Mucosa of stomach (tissue), 1 donor: ENCODE measurements around the gene ADAMTS17.

Experiments
- H3K27me3 ChIP-seq: one replicate; pipeline ENCODE4 v1.7.0; 2013; ENCODE audit warnings: mild to moderate bottlenecking, low read length; ENCODE audit not compliant: control insufficient read depth, insufficient read depth
- H3K36me3 ChIP-seq: one replicate; pipeline ENCODE4 v1.7.0; 2013; ENCODE audit warnings: low read length; ENCODE audit not compliant: control insufficient read depth, insufficient read depth
- H3K4me1 ChIP-seq: one replicate; pipeline ENCODE4 v1.7.0; 2013; ENCODE audit warnings: mild to moderate bottlenecking, low read length; ENCODE audit not compliant: control insufficient read depth, insufficient read depth
- H3K4me3 ChIP-seq: one replicate; pipeline ENCODE4 v1.7.0; 2013; ENCODE audit warnings: low read length
- H3K9ac ChIP-seq: one replicate; pipeline ENCODE4 v1.7.0; 2013; ENCODE audit warnings: mild to moderate bottlenecking, low read length, moderate library complexity
- H3K9me3 ChIP-seq: one replicate; pipeline ENCODE4 v1.7.0; 2013; ENCODE audit warnings: mild to moderate bottlenecking, low read length, moderate library complexity; ENCODE audit not compliant: control insufficient read depth
- donor health status: Pancreatic carcinoma.

The ADAMTS17 gene

DNA sequence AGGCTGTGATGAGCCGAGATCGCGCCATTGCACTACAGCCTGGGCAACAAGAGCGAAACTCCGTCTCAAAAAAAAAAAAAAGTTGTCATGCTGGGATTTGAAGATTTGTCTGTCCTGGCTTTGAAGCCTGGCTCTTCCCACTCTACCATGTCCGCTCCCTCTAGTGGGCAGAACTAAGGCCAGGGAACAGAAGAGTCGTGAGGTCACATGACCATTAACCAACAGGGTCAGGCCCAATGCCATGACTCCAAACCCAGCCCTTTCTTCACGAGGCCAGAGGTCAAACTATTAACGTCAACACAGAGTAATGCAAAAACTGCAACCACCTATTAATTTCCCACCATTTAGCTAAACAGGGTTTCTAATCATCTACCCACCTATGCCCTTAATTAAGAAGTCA, 212.1 kb downstream of the ADAMTS17 start:
- H3K4me3 ChIP-seq = no peak overlapping the region
- H3K27me3 ChIP-seq = no peaks in the 10 kb centered on the region
- H3K9ac ChIP-seq = no peak overlapping the region
- no peaks in the 10 kb centered on the region for H3K9me3 ChIP-seq
- H3K36me3 ChIP-seq = no peaks in the 10 kb centered on the region
- H3K4me1 ChIP-seq = no peaks in the 10 kb centered on the region

GRCh38 chr15:100125401-100126191, 216.2 kb downstream of the ADAMTS17 start:
- Histone ChIP-seq H3K9me3 (no peaks in the 10 kb centered on the region), H3K27me3 (no peaks in the 10 kb centered on the region), H3K9ac (no peak overlapping the region), H3K4me3 (no peak overlapping the region), H3K4me1 (no peaks in the 10 kb centered on the region), H3K36me3 (no peaks in the 10 kb centered on the region)

GRCh38 chr15:100124936-100125335, 216.8 kb downstream of the ADAMTS17 start:
- H3K9me3 ChIP-seq = no peaks in the 10 kb centered on the region
- H3K27me3 ChIP-seq = no peaks in the 10 kb centered on the region
- H3K4me1 ChIP-seq = no peaks in the 10 kb centered on the region
- H3K4me3 ChIP-seq = no peak overlapping the region
- H3K9ac ChIP-seq = no peak overlapping the region
- no peaks in the 10 kb centered on the region for H3K36me3 ChIP-seq

DNA sequence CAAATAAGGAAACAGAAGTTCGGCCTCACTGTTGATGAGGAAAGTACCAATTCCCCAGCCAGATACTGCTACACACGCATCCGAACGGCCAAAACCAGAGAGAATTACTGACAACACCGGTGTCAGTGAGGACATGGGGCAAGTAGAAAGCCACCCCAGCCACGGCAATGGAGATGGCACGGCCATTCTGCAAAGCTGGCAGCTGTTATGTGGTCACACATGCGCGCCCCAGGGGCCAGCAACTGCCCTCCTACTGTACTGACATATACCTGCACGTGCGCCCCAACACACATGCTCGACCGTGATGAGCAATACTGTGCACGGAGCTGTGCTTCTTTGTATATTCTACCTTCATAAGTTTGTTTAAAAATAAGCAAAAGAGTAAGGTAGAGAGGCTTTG, 217.4 kb downstream of the ADAMTS17 start:
- H3K9ac ChIP-seq = no peak overlapping the region
- H3K4me3 ChIP-seq = no peak overlapping the region
- no peaks in the 10 kb centered on the region for H3K4me1 ChIP-seq
- H3K36me3 ChIP-seq = no peaks in the 10 kb centered on the region
- no peaks in the 10 kb centered on the region for H3K27me3 ChIP-seq
- H3K9me3 ChIP-seq = no peaks in the 10 kb centered on the region

- H3K27me3 ChIP-seq = no peaks in the 10 kb centered on the region
- H3K9ac ChIP-seq = no peak overlapping the region
These were observed 218.2 kb downstream of the ADAMTS17 start for GRCh38 chr15:100123611-100124010.

GRCh38 chr15:100121285-100121684, 220.5 kb downstream of the ADAMTS17 start:
- no peak overlapping the region for H3K9ac ChIP-seq
- no peaks in the 10 kb centered on the region for H3K4me1 ChIP-seq
- no peaks in the 10 kb centered on the region for H3K27me3 ChIP-seq
- H3K4me3 ChIP-seq = no peak overlapping the region
- H3K36me3 ChIP-seq = no peaks in the 10 kb centered on the region
- H3K9me3 ChIP-seq = no peaks in the 10 kb centered on the region

More at GRCh38 chr15:100123611-100124010, 218.2 kb downstream of the ADAMTS17 start:
- H3K36me3 ChIP-seq = no peaks in the 10 kb centered on the region
- H3K4me1 ChIP-seq = no peaks in the 10 kb centered on the region
- no peak overlapping the region for H3K4me3 ChIP-seq
- H3K9me3 ChIP-seq = no peaks in the 10 kb centered on the region

DNA sequence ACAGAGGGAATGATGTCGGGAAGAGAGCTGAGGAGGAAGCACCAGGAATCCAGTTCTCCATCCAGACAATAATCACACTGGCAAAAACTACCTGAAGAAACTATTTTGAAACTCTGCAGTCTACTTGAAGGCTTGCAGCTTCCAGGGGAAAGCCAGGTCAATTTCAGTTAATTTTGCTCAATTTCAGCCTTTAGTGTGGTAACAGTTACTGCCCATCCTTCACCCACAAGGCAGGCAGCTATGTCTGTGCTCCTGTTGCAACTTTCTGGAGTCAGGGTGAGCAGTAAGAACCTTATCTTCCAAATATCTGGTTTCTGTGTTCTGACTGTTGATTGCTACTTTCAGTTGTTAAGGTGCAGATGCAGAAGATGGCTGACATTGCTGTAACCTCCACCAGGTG, 221.7 kb downstream of the ADAMTS17 start:
- Histone ChIP-seq H3K36me3 (no peaks in the 10 kb centered on the region), H3K9me3 (no peaks in the 10 kb centered on the region), H3K9ac (no peak overlapping the region), H3K4me1 (no peaks in the 10 kb centered on the region), H3K27me3 (no peaks in the 10 kb centered on the region), H3K4me3 (no peak overlapping the region)

GRCh38 chr15:100118546-100118945, 223.2 kb downstream of the ADAMTS17 start:
- no peak overlapping the region for H3K9ac ChIP-seq
- H3K36me3 ChIP-seq = no peaks in the 10 kb centered on the region
- no peaks in the 10 kb centered on the region for H3K27me3 ChIP-seq
- no peak overlapping the region for H3K4me3 ChIP-seq
- no peaks in the 10 kb centered on the region for H3K9me3 ChIP-seq
- H3K4me1 ChIP-seq = no peaks in the 10 kb centered on the region

GRCh38 chr15:100116416-100117190, 225.2 kb downstream of the ADAMTS17 start:
- Histone ChIP-seq H3K4me3 (no peak overlapping the region), H3K27me3 (no peaks in the 10 kb centered on the region), H3K4me1 (peaks cover 6% of the 10 kb centered on the region), H3K9ac (no peak overlapping the region), H3K9me3 (no peaks in the 10 kb centered on the region), H3K36me3 (no peaks in the 10 kb centered on the region)

DNA sequence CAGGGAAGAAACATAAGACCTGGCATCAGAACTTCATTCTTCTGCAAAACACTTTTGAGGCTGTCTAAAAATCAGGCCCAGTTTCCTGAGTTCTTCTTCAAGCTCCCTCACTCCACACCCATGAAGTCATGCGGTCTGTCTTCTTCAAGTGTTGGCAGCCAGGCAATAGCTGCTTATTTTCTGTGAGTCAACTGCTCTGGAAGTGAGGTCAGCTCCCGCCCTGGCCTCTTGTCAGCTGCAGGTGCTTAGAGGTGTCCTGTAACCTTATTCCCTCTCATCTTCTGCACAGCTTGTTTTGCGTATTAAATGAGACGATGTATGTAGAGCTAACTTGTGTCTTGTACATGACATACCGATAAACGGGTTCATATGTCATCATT, 226.1 kb downstream of the ADAMTS17 start:
- Histone ChIP-seq H3K4me1 (peaks cover 14% of the 10 kb centered on the region), H3K36me3 (no peaks in the 10 kb centered on the region), H3K9ac (no peak overlapping the region), H3K27me3 (no peaks in the 10 kb centered on the region), H3K4me3 (no peak overlapping the region), H3K9me3 (no peaks in the 10 kb centered on the region)

DNA sequence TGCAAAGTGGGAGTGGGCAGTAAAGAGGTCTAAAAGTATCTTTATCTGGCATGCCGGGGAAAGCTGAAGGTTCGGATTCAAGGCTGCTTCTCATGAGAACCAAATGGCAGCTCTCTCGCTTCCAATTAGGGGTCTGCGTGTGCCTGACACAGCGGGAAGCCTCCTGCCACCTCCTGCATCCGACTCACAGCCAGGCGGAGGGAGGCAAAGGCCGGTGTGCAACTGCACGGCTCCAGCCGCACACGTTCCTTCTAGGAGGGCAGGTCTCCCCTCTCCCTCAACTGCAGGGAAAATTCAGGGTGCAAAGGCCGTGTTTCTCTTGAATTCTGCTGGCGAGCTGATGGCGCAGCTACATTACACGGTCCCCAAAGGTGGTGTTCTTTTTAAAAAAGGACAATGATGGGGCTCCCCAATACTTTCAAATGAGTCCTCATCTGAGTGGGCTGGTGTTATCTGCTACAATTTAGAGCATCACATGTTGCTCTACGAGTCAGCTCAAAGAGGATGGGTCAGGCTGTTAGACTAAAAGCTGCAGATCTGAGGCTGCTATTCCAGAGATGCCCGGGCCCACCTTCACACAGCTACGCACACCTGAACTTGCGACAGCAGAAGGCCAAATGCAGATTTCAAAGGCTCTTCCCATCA, 226.6 kb downstream of the ADAMTS17 start:
- Histone ChIP-seq H3K9me3 (no peaks in the 10 kb centered on the region), H3K36me3 (no peaks in the 10 kb centered on the region), H3K4me3 (no peak overlapping the region), H3K9ac (no peak overlapping the region), H3K27me3 (no peaks in the 10 kb centered on the region), H3K4me1 (peaks cover 14% of the 10 kb centered on the region)

DNA sequence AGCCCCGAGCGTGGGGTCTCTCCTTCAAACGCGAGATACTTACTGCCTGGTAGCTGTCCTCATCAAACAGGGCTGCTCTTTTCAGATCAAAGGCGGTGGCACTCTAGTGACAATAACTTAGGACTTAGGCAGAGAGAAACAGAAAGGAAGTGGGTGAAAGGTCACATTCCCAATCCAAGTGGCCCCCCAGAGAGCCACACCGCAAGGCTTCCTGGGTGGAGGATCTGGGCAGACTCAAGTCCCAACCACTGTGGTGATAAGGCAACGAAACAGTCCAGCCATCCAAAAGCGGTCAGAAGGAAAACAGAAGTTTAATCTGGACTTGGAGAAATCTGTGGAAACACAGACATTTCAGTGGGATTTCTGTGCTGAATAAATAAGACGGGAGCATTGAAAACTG, 227.2 kb downstream of the ADAMTS17 start:
- H3K4me1 ChIP-seq = peaks cover 14% of the 10 kb centered on the region
- H3K4me3 ChIP-seq = no peak overlapping the region
- no peak overlapping the region for H3K9ac ChIP-seq

More for the DNA sequence above, 227.2 kb downstream of the ADAMTS17 start:
- Histone ChIP-seq H3K9me3 (no peaks in the 10 kb centered on the region), H3K27me3 (no peaks in the 10 kb centered on the region), H3K36me3 (no peaks in the 10 kb centered on the region)
